ENCODE results near the gene PCDH9.

DNA sequence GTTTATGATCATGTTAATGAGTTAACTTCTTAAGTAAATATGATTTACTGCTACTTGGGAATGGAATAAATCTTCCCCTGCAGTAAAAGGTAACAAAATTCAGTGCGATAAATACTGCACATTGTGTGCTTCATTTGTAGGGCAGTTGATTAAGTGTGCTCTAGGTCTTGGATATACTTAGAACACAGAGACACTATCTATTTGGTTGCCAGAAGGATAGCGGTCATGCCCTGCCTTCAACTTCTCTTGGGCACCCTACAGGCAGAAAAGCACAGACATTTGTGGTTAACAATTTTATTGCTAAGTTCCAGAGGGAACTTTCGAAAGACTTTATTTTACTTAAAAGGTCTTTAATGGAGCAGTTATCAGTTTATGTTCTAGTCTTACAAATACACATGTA, 605.8 kb downstream of the PCDH9 start:
- TF ChIP-seq, protein P1, sequence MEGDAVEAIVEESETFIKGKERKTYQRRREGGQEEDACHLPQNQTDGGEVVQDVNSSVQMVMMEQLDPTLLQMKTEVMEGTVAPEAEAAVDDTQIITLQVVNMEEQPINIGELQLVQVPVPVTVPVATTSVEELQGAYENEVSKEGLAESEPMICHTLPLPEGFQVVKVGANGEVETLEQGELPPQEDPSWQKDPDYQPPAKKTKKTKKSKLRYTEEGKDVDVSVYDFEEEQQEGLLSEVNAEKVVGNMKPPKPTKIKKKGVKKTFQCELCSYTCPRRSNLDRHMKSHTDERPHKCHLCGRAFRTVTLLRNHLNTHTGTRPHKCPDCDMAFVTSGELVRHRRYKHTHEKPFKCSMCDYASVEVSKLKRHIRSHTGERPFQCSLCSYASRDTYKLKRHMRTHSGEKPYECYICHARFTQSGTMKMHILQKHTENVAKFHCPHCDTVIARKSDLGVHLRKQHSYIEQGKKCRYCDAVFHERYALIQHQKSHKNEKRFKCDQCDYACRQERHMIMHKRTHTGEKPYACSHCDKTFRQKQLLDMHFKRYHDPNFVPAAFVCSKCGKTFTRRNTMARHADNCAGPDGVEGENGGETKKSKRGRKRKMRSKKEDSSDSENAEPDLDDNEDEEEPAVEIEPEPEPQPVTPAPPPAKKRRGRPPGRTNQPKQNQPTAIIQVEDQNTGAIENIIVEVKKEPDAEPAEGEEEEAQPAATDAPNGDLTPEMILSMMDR (conservative IDR thresholded peaks at IDR 0.05; ENCODE audit: low read depth in 2 of 2), result no peak
- TF ChIP-seq, protein P2, sequence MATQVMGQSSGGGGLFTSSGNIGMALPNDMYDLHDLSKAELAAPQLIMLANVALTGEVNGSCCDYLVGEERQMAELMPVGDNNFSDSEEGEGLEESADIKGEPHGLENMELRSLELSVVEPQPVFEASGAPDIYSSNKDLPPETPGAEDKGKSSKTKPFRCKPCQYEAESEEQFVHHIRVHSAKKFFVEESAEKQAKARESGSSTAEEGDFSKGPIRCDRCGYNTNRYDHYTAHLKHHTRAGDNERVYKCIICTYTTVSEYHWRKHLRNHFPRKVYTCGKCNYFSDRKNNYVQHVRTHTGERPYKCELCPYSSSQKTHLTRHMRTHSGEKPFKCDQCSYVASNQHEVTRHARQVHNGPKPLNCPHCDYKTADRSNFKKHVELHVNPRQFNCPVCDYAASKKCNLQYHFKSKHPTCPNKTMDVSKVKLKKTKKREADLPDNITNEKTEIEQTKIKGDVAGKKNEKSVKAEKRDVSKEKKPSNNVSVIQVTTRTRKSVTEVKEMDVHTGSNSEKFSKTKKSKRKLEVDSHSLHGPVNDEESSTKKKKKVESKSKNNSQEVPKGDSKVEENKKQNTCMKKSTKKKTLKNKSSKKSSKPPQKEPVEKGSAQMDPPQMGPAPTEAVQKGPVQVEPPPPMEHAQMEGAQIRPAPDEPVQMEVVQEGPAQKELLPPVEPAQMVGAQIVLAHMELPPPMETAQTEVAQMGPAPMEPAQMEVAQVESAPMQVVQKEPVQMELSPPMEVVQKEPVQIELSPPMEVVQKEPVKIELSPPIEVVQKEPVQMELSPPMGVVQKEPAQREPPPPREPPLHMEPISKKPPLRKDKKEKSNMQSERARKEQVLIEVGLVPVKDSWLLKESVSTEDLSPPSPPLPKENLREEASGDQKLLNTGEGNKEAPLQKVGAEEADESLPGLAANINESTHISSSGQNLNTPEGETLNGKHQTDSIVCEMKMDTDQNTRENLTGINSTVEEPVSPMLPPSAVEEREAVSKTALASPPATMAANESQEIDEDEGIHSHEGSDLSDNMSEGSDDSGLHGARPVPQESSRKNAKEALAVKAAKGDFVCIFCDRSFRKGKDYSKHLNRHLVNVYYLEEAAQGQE (IDR thresholded peaks at IDR 0.05; ENCODE audit: unreplicated experiment), result no peak
- no peak for TF ChIP-seq POLR2AphosphoS5 (IDR thresholded peaks at IDR 0.05; ENCODE audit: low read depth)
- no peak for TF ChIP-seq ZNF114 (CRISPR knock-in tag; IDR thresholded peaks at IDR 0.05)
- no peak for TF ChIP-seq EZH2 (IDR thresholded peaks at IDR 0.05; ENCODE audit: low read depth, unreplicated experiment)

All from GM23338 (cell line).